ENCODE results near the gene GAB4. TPM values are rescaled to one million over a fixed set of nuclear protein-coding genes. Genes with fewer than 3 reads are reported as not detected.

The GAB4 gene
- total and polyA plus RNA-seq, 9 donors = not detected

GRCh38 chr22:16955081-16955480 is 52.9 kb downstream of the GAB4 start:
- intact Hi-C loops (cut with DNase I) = no loop called here

GRCh38 chr22:16954060-16954403 is 54.0 kb downstream of the GAB4 start:
- WGBS, 3 donors = 69 to 78% (median 73%) methylated on average over 5 of the region's 5 CpGs
- H3K4me1 ChIP-seq (ENCODE audit: insufficient read depth) = no peaks in the 10 kb centered on the region
- TF ChIP-seq CTCF (IDR thresholded peaks at IDR 0.05) (no peak), POLR2A (IDR thresholded peaks at IDR 0.05) (no peak), EP300 (IDR thresholded peaks at IDR 0.05) (no peak)
- H3K36me3 ChIP-seq = no peaks in the 10 kb centered on the region
- no peak overlapping the region for H3K27ac ChIP-seq
- intact Hi-C loops (cut with DNase I) = no loop called here
- no peaks in the 10 kb centered on the region for H3K9me3 ChIP-seq
- DNase-seq = no peak
- no peaks in the 10 kb centered on the region for H3K27me3 ChIP-seq
- H3K4me3 ChIP-seq = no peak overlapping the region

More at GRCh38 chr22:16955081-16955480, 52.9 kb downstream of the GAB4 start:
- WGBS, 3 donors = 55 to 70% (median 65%) methylated on average over 5 of the region's 5 CpGs
- Histone ChIP-seq H3K27me3 (no peaks in the 10 kb centered on the region), H3K27ac (no peak overlapping the region), H3K4me3 (no peak overlapping the region), H3K9me3 (no peaks in the 10 kb centered on the region), H3K36me3 (no peaks in the 10 kb centered on the region), H3K4me1 (ENCODE audit: insufficient read depth) (no peaks in the 10 kb centered on the region)
- no peak for DNase-seq
- TF ChIP-seq EP300 (IDR thresholded peaks at IDR 0.05) (no peak), CTCF (IDR thresholded peaks at IDR 0.05) (no peak), POLR2A (IDR thresholded peaks at IDR 0.05) (no peak)

- H3K27me3 ChIP-seq = no peaks in the 10 kb centered on the region
- TF ChIP-seq CTCF (IDR thresholded peaks at IDR 0.05) (no peak), POLR2A (IDR thresholded peaks at IDR 0.05) (no peak)
- DNase-seq = no peak
- no peak overlapping the region for H3K27ac ChIP-seq
- H3K9me3 ChIP-seq = no peaks in the 10 kb centered on the region
- H3K4me1 ChIP-seq (ENCODE audit: insufficient read depth) = no peaks in the 10 kb centered on the region
- intact Hi-C loops (cut with DNase I) = no loop called here
- H3K36me3 ChIP-seq = no peaks in the 10 kb centered on the region
- no peak overlapping the region for H3K4me3 ChIP-seq
- WGBS, 3 donors = 68 to 69% (median 69%) methylated on average over 7 of the region's 7 CpGs
Observed at GRCh38 chr22:16953206-16954059, 54.6 kb downstream of the GAB4 start.

DNA sequence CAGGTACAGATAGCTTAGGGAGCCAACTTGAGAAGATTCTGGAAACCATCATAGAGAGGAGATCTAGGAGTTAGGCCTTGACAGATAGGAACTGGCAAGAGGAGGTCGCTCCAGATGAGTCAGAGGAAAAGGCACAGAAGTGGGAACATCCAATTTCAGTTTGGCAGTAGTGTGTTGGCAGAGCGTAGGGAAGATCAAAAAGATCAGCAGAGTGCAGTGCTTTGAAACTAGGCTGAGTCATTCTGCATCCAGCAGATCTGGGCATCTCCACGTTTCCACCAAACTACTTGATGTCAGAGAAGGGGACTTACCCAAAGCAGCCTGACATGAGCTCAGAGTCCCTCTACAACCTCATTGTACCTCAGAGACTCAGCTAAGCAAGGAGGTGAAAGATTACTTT is 58.5 kb downstream of the GAB4 start:
- TF ChIP-seq POLR2A (IDR thresholded peaks at IDR 0.05) (no peak), CTCF (IDR thresholded peaks at IDR 0.05) (no peak), EP300 (IDR thresholded peaks at IDR 0.05) (no peak)
- 40 to 51% (median 42%) methylated on average over 3 of the region's 3 CpGs for WGBS, 3 donors
- no peak overlapping the region for H3K27ac ChIP-seq
- no peaks in the 10 kb centered on the region for H3K9me3 ChIP-seq
- no peaks in the 10 kb centered on the region for H3K36me3 ChIP-seq
- H3K4me3 ChIP-seq = no peak overlapping the region
- no peak for DNase-seq
- H3K27me3 ChIP-seq = no peaks in the 10 kb centered on the region
- H3K4me1 ChIP-seq (ENCODE audit: insufficient read depth) = no peaks in the 10 kb centered on the region
- intact Hi-C loops (cut with DNase I) = no loop called here
